PC-3 (cell line): ENCODE data around the gene ACAT2. TPM values are rescaled to one million over a fixed set of nuclear protein-coding genes. Genes with fewer than 3 reads are reported as not detected.
A peak's percentile ranks its signal among the peaks of the same experiment; 100 is the strongest.
"Not testable (repeated sequence)": the region's sequence is repeated elsewhere in the genome, so short reads cannot be mapped to it uniquely, and the experiment has no call there.

Source experiments
- ATAC-seq: fragments of 200-7000 bp; cut with Tn5 transposase; 2 replicates; pipeline ENCODE4 v1.9.1; 2020; ENCODE audit warnings: mild to moderate bottlenecking, moderate library complexity
- BruUV-seq: library from RNA; stranded (reverse); fragments of 400-500 nt; replicated peaks from 2 replicates; lab custom pipeline; 2021; lab: Mats Ljungman, UMichigan
- CTCF ChIA-PET: fragments of 300-600 bp; sonication (Branson Sonifier 250); formaldehyde crosslinking; loops from one replicate; lab custom pipeline; 2022; ENCODE audit warnings: antibody characterized with exemption; lab: Charles Lee
- POLR2A ChIA-PET: fragments of 300-600 bp; sonication (Branson Sonifier 250); formaldehyde crosslinking; loops from one replicate; lab custom pipeline; 2022; ENCODE audit warnings: antibody characterized with exemption; ENCODE audit not compliant: unreplicated experiment; lab: Charles Lee
- DNase-seq: peaks from one replicate; pipeline ENCODE4 v3.0.0-alpha.2; 2015
- H2AFZ ChIP-seq: fragments of 300-600 bp; sonication (generic); 2 replicates; pipeline ENCODE4 v1.6.0; 2016; ENCODE audit warnings: antibody characterized with exemption, low read length
- H3F3A ChIP-seq: fragments of 300-600 bp; sonication (generic); one replicate; pipeline ENCODE4 v1.6.0; 2017; ENCODE audit warnings: antibody characterized with exemption, low read length, control low read depth, mild to moderate bottlenecking; ENCODE audit not compliant: unreplicated experiment
- H3K27ac ChIP-seq: fragments of 300-600 bp; sonication (generic); 2 replicates; pipeline ENCODE4 v1.5.1; 2016; ENCODE audit warnings: mild to moderate bottlenecking, low read length
- H3K27me3 ChIP-seq: fragments of 300-600 bp; sonication (generic); 2 replicates; pipeline ENCODE4 v1.6.1; 2016; ENCODE audit warnings: low read length, mixed read lengths
- H3K36me3 ChIP-seq: fragments of 300-600 bp; sonication (generic); 2 replicates; pipeline ENCODE4 v1.6.1; 2016; ENCODE audit warnings: low read depth, mixed run types, low read length, mixed read lengths
- H3K4me1 ChIP-seq: fragments of 300-600 bp; sonication (generic); 2 replicates; pipeline ENCODE4 v1.5.1; 2016; ENCODE audit warnings: low read length; ENCODE audit not compliant: insufficient read depth
- H3K4me2 ChIP-seq: fragments of 300-600 bp; sonication (generic); 2 replicates; pipeline ENCODE4 v1.6.0; 2016; ENCODE audit warnings: low read length
- H3K4me3 ChIP-seq: fragments of 300-600 bp; sonication (generic); 2 replicates; pipeline ENCODE4 v1.5.1; 2016; ENCODE audit warnings: mild to moderate bottlenecking, low read length, mixed read lengths
- H3K79me2 ChIP-seq: fragments of 300-600 bp; sonication (generic); 2 replicates; pipeline ENCODE4 v1.6.1; 2017; ENCODE audit warnings: low read length, mixed read lengths
- H3K9ac ChIP-seq: fragments of 300-600 bp; sonication (generic); 2 replicates; pipeline ENCODE4 v1.6.0; 2016; ENCODE audit warnings: mild to moderate bottlenecking, low read length
- H3K9me2 ChIP-seq: fragments of 300-600 bp; sonication (generic); replicated peaks from 2 replicates; pipeline ENCODE4 v1.6.1; 2016; ENCODE audit warnings: mixed run types, low read length, mixed read lengths
- H3K9me3 ChIP-seq: fragments of 300-600 bp; sonication (generic); 2 replicates; pipeline ENCODE4 v1.6.1; 2016; ENCODE audit warnings: low read length, mixed read lengths
- H4K20me1 ChIP-seq: fragments of 300-600 bp; sonication (generic); 2 replicates; pipeline ENCODE4 v1.6.1; 2016; ENCODE audit warnings: low read length, mixed read lengths
- CTCF ChIP-seq: fragments of 300-600 bp; sonication (generic); conservative IDR thresholded peaks from 2 replicates; pipeline ENCODE4 v1.5.1; 2017; ENCODE audit warnings: antibody characterized with exemption, low read depth, mild to moderate bottlenecking, low read length
- EZH2 ChIP-seq: fragments of 300-600 bp; sonication (generic); IDR thresholded peaks from one replicate; pipeline ENCODE4 v1.6.1; 2017; ENCODE audit warnings: antibody characterized with exemption, mild to moderate bottlenecking, low read length; ENCODE audit not compliant: unreplicated experiment
- EZH2phosphoT487 ChIP-seq: fragments of 300-600 bp; sonication (generic); IDR thresholded peaks from 2 replicates; pipeline ENCODE4 v1.6.1; 2018; ENCODE audit warnings: mild to moderate bottlenecking, antibody characterized with exemption, low read length, borderline replicate concordance
- intact Hi-C: fragments of 100-400 bp; cut with micrococcal nuclease; formaldehyde crosslinking; loops from 2 replicates; pipeline ENCODE4 v1.9.0; 2023
- total RNA-seq: library from RNA; depleted of rRNA; stranded (reverse); fragments of >200 nt; gene quantifications from 2 replicates; pipeline ENCODE4 v1.2.3, GENCODE V29; 2014

Gene ACAT2
- total RNA-seq, 1 experiment from 2014 or later, result 36.0 TPM

DNA sequence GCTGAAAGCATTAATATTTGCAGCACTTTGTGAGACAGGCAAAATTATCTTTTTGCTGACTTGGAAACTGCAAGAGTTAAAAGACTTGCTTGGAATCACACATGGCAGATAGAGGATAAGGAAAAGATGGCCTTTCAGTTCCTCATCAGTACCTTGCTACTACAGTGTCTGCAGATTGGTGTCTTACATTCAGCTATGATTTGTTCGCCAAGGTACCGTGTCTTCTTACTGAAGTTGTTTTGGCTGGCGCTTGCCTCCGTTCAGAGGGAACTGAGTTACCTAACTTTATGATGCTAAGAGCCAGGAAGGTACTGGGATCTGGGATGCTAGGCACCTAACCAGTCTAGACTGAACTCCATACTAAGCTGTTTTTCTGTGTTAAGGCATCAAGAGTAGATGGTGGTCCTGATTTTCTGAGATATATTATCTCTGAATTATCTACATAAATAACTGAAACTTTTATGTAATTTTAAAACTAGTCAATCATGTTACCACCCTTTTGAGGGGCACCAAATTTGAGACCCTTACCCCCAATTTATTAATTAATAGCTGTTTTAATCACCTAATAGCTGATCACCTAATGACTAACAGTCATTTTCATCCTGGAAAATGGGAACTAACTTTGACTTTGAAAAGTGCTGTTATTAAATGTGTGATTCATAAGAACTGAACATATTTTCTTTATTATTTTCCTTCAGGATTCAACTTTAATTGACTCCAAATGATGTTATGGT is 32.1 kb upstream of the ACAT2 start:
- H3K9me2 ChIP-seq, result no peaks in the 10 kb centered on the region
- intact Hi-C loops, result no loop called here
- peak overlapping the region; percentile 99 for H3K4me3 ChIP-seq
- no TSS peak for BruUV-seq
- ChIA-PET POLR2A (no interaction called here), CTCF (no interaction called here)
- peak overlapping the region; percentile 97; the same call in 1 of the 2 replicates for H3K9ac ChIP-seq
- H3K9me3 ChIP-seq, result no peaks in the 10 kb centered on the region
- ATAC-seq, result no peak
- H3F3A ChIP-seq, result no peaks in the 10 kb centered on the region
- peak overlapping the region; percentile 89 for H3K4me2 ChIP-seq
- no peak for TF ChIP-seq EZH2phosphoT487
- no peak for TF ChIP-seq CTCF
- H4K20me1 ChIP-seq, result peaks cover 50% of the 10 kb centered on the region
- peaks cover 15% of the 10 kb centered on the region for H3K4me1 ChIP-seq
- H2AFZ ChIP-seq, result no peak overlapping the region
- H3K27me3 ChIP-seq, result no peaks in the 10 kb centered on the region
- no peak overlapping the region for H3K27ac ChIP-seq
- H3K36me3 ChIP-seq, result peaks cover 15% of the 10 kb centered on the region; the same call in 1 of the 2 replicates
- peaks cover 95% of the 10 kb centered on the region for H3K79me2 ChIP-seq
- no peak for DNase-seq

DNA sequence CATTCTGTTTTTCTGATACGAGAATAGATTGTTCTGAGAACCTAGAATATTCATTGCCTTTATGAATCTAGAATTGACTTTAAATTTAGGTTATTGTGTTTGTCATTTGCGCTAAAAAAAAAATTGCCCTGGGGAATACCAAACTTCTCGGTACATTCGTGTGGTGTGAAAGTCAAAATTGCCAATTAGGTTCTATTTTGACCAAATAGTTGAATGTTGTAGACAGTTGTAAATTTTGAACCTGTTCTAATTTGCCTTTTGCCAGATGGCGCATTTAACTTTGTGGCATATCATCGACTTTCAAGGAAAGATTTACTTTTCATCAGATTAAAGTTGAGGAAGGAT is 31.5 kb upstream of the ACAT2 start:
- DNase-seq (no peak), ATAC-seq (no peak)
- no peaks in the 10 kb centered on the region for H3K9me3 ChIP-seq
- H3K9ac ChIP-seq, result no peak overlapping the region
- peaks cover 13% of the 10 kb centered on the region for H3K4me1 ChIP-seq
- TF ChIP-seq EZH2phosphoT487, result no peak
- no peak for TF ChIP-seq EZH2
- TF ChIP-seq CTCF, result no peak
- intact Hi-C loops, result no loop called here
- no peak overlapping the region for H2AFZ ChIP-seq
- H3K4me2 ChIP-seq, result peak overlapping the region; percentile 89
- no TSS peak for BruUV-seq
- ChIA-PET CTCF (no interaction called here), POLR2A (no interaction called here)
- no peaks in the 10 kb centered on the region for H3F3A ChIP-seq
- H3K36me3 ChIP-seq, result peaks cover 15% of the 10 kb centered on the region; the same call in 1 of the 2 replicates
- peak overlapping the region; percentile 99 for H3K4me3 ChIP-seq
- H3K79me2 ChIP-seq, result peaks cover 95% of the 10 kb centered on the region
- H3K27ac ChIP-seq, result no peak overlapping the region
- peaks cover 55% of the 10 kb centered on the region for H4K20me1 ChIP-seq
- H3K9me2 ChIP-seq, result no peaks in the 10 kb centered on the region
- H3K27me3 ChIP-seq, result no peaks in the 10 kb centered on the region

DNA sequence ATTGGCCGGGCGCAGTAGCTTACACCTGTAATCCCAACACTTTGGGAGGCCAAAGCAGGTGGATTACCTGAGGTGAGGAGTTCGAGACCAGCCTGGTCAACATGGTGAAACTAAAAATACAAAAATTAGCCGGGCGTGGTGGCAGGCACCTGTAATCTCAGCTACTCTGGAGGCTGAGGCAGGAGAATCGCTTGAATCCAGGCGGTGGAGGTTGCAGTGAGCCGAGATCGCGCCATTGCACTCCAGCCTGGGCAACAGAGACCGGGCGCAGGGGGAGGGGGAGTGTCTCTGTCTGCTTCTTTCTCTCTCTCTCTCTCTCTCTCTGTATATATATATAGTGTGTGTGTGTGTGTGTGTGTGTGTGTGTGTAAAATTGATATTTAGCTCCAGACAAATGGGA is 29.3 kb upstream of the ACAT2 start:
- intact Hi-C loops, H3K9me2 ChIP-seq, H3K9ac ChIP-seq, H3K27ac ChIP-seq, H2AFZ ChIP-seq, H3K4me2 ChIP-seq, H3F3A ChIP-seq, DNase-seq, CTCF ChIA-PET, BruUV-seq, ATAC-seq, H3K4me3 ChIP-seq, H3K9me3 ChIP-seq, H3K27me3 ChIP-seq: not testable (repeated sequence)
- Histone ChIP-seq H3K36me3 (peaks cover 15% of the 10 kb centered on the region; the same call in 1 of the 2 replicates), H3K4me1 (peaks cover 13% of the 10 kb centered on the region), H4K20me1 (peaks cover 62% of the 10 kb centered on the region), H3K79me2 (peaks cover 100% of the 10 kb centered on the region)
- POLR2A ChIA-PET, result interaction anchor here (0.5 kb wide), 1 partner anchor 51 kb away, joined by 3 read pairs; no protein-coding TSS in a partner anchor

- intact Hi-C loops, H3K4me2 ChIP-seq, H3K9me2 ChIP-seq, POLR2A ChIA-PET, H2AFZ ChIP-seq, CTCF ChIA-PET, H3F3A ChIP-seq, ATAC-seq, H3K4me3 ChIP-seq, H3K9ac ChIP-seq, BruUV-seq, H3K27me3 ChIP-seq, H3K9me3 ChIP-seq, H3K27ac ChIP-seq, DNase-seq: not testable (repeated sequence)
- Histone ChIP-seq H3K79me2 (peaks cover 100% of the 10 kb centered on the region), H3K4me1 (peaks cover 13% of the 10 kb centered on the region), H3K36me3 (peaks cover 18% of the 10 kb centered on the region; the same call in 1 of the 2 replicates), H4K20me1 (peaks cover 64% of the 10 kb centered on the region)
Measured at GRCh38 chr6:159733395-159733794, 28.4 kb upstream of the ACAT2 start.
